ENCODE data around the gene HNRNPAB.
"Not testable (repeated sequence)": the region's sequence is repeated elsewhere in the genome, so short reads cannot be mapped to it uniquely, and the experiment has no call there.

HNRNPAB gene

DNA sequence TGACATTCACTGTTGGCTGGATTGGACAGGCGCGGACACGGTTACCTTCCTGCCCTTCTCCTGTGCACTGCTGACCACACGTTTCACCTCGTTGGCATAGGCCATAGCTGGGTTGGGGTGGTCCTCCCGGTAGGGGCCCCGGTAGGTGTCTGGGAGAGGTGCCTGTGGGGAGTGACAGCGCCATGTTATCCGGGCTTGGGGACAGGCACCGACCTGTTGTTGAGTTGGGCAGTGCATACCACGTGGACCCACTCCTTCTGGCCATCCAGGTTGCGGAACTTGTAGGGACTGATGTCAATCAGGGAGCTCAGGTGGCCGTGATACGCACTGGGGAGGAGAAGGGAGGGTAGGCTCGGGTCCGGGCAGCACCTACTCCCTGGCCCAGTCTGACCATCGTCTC is 20.1 kb downstream of the HNRNPAB start:
- H3K4me3 ChIP-seq (ENCODE audit: low read length): no peak overlapping the region
- DNase-seq (ENCODE audit: low read depth, low spot score): no peak

DNA sequence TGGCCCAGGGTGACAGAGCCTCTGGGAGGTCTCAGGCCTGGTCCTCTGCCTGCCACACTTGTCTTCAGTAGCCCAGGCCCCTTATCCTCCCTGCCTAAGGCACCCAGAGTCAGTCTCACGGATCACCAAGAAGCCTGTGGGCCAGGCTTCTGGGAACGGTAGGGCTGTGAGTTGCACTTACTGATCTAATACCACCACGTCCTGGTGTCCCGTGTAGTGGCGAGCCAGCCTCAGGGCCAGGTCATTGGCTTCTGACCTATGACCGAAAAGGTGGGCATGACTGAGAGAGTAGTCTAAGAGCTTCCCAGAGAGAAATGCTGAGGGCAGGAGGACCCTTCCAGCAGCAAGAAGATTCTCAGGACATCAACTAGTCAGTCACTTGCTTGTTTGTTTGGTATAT is 20.8 kb downstream of the HNRNPAB start:
- H3K4me3 ChIP-seq (ENCODE audit: low read length): no peak overlapping the region
- no peak for DNase-seq (ENCODE audit: low read depth, low spot score)

DNA sequence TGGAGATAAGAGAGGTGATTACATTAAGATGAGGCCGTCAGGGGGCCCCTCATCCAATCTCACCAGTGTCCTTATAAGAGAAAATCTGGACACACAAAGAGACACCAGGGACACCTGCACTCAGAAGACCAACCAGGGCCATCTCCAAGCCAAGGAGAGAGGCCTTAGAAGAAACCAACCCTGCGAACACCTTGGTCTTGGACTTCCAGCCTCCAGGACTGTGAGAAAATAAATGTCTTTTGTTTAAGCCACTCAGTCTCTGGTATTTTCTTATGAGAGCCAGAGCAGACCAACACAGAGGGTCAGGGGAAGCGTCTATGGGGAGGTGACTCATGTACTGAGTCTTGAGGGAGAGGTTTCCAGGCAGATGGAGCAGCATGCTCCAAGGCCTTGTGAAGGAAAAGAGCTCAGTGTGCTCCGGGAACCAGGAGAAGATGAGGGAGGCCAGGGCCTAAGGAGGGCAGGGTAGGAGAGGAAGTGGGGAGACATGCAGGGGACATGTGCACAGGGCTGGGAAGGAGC is 22.9 kb downstream of the HNRNPAB start:
- DNase-seq (ENCODE audit: low read depth, low spot score): no peak
- no peak overlapping the region for H3K4me3 ChIP-seq (ENCODE audit: low read length)

DNA sequence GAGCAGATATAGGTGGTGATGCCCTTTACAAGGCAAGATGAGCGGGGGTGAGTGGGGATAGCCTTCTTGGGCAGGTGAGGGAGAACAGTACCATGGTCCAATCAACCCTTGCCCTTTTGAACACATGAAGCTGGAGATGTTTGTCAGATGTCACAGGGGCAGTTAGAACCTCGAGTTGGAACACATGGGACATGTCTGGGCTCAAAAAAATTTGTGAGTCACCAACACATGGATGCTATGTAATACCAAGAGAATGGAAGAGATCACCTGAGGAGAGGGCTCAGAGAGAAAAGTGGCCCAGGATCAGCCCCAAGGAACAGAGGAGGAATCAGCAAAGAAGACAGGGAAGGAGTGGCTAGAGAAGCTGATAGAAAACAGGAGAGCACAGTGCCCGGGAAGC is 23.6 kb downstream of the HNRNPAB start:
- H3K4me3 ChIP-seq (ENCODE audit: low read length): no peak overlapping the region
- no peak for DNase-seq (ENCODE audit: low read depth, low spot score)

DNA sequence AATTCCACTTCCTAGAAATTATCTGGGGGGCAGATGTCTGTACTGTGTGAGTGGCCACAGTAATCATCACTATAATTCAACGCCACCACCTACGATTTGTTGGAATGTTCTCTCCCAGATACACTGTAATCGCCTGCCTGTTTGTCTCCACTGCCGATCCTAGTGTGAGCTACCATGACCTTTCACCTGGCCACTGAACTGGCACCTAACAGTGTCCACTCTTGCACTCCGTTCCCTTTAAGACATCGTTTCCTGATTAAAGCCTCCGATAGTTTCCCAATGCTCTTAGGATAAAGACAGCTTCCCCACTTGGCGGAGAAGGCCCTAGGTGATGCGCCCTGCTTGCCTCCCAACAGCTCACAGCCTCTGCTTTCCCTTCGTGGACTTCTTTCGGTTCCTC is 24.3 kb downstream of the HNRNPAB start:
- DNase-seq (ENCODE audit: low read depth, low spot score): no peak

DNA sequence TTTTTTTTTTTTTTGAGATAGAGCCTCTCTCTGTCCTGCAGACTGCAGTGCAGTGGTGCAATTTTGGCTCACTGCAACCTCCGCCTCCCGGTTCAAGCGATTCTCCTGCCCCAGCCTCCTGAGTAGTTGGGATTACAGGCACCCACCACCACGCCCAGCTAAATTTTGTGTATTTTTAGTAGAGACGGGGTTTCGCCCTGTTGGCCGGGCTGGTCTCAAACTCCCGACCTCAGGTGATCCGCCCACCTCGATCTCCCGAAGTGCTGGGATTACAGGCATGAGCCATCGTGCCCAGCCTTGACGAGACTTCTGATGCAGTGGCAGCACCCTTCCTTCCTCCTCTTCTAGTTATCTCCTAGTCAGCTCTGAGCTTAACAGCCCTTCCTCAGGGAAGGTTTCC is 24.8 kb downstream of the HNRNPAB start:
- not testable (repeated sequence) for DNase-seq (ENCODE audit: low read depth, low spot score); H3K4me3 ChIP-seq (ENCODE audit: low read length)

More for the DNA sequence above, 24.3 kb downstream of the HNRNPAB start:
- no peak overlapping the region for H3K4me3 ChIP-seq (ENCODE audit: low read length)

DNA sequence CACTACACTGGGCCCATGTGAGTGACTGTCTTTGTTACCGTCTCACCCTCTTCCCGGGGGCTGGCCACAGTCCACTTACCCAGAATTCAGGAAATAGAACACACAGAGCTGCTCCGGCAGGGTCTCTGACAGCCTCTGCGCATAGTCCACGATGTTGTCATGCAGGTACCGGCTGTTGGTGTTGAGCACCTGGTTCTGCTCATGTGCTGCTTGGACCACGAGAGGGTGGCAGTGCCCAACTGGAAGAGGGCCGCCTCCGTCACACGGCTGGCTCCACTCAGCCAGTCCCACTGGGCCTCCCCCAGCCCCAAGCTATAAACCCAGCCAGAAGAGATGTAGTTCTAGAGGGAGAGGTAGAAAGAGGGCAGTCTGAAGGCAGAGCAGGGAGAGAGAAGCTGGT is 25.5 kb downstream of the HNRNPAB start:
- no peak for DNase-seq (ENCODE audit: low read depth, low spot score)
- no peak overlapping the region for H3K4me3 ChIP-seq (ENCODE audit: low read length)

DNA sequence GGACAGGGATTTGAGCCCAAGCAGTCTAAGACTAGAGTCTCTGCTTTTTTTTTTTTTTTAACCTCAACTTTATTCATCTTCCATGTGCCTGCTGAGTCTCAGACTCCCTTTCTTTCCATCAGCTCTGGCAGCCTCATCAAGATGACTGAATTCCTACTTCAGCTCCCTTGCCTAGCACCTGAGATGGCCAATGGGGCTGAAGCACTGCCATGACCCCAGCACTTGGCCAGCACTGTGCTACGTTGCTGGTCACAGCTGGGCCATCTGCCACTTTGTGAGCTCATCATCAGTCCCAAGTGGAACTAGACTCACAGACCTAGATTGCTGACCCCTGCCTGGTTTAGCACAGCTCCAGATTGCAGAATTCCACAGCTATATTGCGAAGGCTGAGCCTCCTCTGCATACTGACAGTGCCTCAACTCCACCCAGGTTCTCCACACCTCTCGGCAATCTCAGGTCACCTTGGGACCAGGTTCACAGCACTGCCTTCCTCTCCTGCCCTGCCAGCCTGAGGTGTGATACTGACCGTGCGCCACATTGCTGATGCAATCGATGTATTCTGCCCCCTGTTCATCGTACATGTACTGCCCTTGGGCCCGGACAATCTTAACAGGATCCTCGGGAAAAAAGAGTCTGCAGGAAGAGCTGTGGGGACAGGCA is 26.7 kb downstream of the HNRNPAB start:
- no peak for DNase-seq (ENCODE audit: low read depth, low spot score)
- peak overlapping the region; percentile 94 for H3K4me3 ChIP-seq (ENCODE audit: low read length)

DNA sequence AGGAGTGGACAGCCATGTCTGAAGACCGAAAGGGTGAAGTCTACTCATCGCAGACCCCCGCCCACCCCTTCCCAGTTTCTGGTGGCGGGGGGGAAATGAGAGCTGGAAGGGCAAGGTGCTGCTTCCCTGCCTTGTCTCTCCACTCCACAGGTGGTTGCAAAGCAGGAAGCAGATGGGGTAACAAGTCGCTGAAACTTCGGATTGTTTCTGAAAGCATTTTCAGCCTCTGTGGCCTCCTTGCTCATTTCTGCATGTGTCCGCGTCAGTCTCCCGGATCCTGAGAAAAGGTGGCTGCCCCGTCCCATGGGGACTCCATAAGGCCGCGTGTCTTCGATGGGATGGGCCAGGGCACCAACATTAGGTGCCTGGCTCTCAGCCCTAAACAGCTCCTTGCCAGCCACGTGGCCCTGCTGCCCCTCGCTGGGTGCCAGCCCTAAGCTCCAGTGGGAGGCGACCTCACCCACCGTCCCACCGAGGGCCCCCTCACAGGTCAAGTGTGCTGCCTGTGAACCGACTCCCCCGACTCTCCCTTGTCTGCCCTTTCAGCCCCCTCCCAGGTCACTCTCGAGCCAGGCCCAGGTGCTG is 27.3 kb downstream of the HNRNPAB start:
- no peak for DNase-seq (ENCODE audit: low read depth, low spot score)
- H3K4me3 ChIP-seq (ENCODE audit: low read length): peak overlapping the region; percentile 94

DNA sequence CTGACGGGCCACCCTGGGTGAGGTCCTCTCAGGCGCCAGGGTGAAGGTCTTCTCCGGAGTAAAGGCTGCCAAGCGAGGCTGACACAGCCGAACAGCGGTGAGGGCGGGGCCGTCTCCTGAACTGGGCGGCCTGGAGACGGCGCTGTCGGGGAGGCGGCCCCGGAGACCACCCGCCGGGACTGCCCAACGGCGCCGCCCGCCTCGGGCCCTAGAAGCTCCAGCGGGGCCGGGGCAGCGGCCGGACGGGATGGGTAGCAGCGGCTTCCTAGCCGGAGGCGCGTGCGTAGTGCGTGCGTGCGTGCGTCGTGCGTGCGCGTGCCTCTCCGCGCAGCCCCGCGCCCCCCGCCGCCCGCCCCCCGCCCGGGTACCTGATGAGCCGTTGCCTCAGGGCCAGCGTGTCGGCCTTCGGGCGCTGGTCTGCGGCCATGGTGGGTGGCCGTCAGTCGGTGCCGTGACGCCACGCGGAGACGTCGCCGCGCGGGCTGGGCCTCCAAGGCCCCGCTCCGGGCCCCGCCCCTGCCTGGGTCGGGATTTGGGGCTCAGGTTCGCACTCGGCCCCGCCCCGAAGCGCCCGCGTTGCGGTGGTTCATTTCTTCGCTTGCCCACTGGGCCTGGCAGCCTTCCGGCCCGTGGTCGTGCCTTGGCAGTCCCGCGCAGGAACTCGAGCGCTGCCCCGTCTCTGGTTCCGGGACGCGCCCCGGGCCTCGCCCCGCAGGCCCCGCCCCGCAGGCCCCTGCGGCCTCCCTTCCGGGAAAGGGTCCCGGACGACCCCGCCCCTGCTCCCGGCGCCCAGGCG is 28.0 kb downstream of the HNRNPAB start, which contains the start of gene PHYKPL:
Gene PHYKPL (minus strand): TSS at position 679 of the 796 bp plus-strand sequence. CDS start 252 bp downstream, at position 427.
- DNase-seq (ENCODE audit: low read depth, low spot score): peak; percentile 44
- peak within 1 kb of the TSS; percentile 94 for H3K4me3 ChIP-seq (ENCODE audit: low read length)

DNA sequence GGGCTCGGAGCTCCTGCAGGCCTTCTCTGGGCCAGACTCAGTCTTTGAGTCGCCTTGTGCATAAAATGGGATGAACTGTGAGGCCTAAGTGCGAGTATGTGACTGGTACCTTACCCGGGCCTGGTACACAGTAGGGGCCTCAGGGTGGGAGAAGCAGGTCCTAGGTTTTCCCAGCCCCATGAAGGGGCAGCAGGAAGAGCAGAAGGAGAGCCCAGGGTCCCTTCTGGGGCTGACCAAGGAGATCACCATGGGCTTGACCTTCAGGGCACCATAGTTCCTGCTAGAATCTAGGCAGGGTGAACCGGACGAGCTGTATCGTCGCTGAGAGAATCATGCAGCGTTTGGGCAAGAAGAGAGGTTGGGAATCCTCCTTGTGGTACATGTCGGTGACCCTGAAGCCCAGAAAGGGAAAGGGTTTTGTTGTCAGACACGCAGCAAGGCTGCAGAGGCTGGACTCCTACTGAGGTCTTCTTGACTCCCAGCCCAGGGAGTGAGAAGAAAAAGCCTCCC is 28.6 kb downstream of the HNRNPAB start:
- DNase-seq (ENCODE audit: low read depth, low spot score): no peak
- H3K4me3 ChIP-seq (ENCODE audit: low read length): peak overlapping the region; percentile 94

DNA sequence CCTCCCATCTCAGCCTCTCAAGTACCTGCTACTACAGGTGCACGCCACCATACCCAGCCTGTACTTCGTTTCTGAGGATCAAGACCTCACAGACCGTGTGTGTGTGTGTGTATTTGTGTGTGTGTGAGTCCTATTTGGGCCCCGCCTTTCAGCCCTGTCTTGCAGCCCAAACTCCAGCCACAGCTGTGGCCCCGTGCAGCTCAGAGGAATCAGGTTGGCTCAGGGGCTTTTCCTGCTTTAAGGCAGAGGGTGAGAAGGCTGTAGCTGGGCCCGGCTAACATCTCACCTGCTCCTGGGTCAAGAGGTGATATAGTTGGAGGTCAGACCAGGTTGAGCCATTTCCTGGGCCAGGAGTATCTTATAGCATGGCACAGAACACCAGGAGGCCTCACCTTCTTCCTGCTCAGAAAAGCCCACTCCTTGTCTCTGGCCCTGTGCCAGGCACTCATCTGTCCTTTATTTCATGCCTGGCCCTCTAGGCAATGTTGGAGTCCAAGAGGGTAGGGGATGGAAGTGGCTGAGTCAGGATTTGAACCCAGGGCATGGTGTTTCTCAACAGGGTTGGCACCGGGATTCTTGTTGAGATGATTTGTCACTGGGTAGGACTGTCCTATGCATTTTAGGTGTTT is 29.9 kb downstream of the HNRNPAB start:
- no peak overlapping the region for H3K4me3 ChIP-seq (ENCODE audit: low read length)
- DNase-seq (ENCODE audit: low read depth, low spot score): no peak

DNA sequence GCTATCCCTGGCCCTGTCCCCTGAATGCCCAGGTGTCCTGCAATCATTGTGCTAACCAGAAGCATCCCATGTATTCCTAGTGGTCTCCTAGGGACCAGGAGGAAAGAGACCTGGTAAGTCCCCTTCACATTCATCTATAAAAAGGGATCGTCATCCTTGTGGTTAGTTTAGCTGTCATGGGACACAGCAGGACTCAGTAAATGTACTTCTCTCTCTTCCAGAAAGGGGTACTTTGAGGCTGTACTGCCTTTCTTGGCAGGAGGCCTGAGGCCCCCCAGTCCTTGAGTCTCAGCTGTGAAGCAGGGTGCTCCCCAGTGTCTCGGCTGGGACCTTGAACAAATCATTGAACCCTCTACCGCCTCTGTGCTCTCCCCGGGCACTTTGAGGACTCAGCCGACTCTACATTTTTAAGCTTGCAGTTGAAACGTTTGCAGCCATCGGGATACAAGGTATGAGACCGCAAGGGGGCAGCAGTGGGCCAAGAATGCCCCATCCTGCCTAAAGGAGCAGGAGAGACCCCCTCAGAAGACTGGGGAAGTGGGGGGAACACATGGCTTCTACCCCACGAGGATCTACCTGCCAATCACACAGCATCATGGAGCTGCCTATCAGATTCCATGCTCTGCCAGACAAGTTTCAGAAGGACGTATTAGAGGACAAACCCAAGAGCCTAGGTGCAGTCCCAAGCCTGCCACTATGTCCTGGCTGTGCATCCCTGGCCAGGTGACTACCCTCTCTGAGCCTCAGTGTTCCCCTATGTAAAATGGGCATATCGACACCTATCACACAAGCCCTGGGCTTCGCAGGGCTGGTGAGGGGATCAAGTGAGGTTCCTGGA is 30.6 kb downstream of the HNRNPAB start:
- no peak overlapping the region for H3K4me3 ChIP-seq (ENCODE audit: low read length)
- peak; percentile 75 for DNase-seq (ENCODE audit: low read depth, low spot score)

DNA sequence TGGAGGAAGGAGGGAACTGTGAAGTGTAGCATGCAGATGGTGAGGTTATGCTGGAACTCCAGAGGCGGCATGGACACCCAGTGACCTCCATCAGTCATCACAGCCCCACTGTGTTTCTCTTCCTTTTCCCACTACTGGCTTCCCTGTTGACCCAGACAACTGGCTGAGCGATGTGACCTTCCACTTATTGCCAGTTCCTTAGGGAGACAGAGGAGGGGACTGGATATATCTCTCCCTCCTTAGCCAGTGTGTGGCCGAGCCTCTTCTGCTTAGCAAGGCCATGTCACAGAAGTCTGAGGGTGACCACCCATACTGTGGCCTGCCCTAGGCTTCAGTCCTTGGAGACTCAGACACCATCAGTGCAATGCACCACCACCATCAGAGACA is 31.2 kb downstream of the HNRNPAB start:
- no peak overlapping the region for H3K4me3 ChIP-seq (ENCODE audit: low read length)
- DNase-seq (ENCODE audit: low read depth, low spot score): no peak

DNA sequence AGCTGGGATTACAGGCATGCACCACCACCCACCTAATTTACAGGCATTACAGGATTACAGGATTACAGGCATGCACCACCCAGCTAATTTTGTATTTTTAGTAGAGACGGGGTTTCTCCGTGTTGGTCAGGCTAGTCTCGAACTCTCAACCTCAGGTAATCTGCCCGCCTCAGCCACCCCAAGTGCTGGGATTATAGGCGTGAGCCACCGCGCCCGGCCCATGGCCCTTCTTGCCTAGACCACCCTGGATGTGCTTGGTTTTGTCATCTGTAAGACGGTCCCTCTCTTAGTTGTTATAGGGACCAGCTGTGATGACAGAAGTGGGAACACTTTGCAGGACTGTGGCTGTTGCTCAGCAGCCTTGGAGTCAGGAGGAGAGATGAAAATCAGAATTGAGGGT is 31.8 kb downstream of the HNRNPAB start:
- no peak for DNase-seq (ENCODE audit: low read depth, low spot score)
- no peak overlapping the region for H3K4me3 ChIP-seq (ENCODE audit: low read length)

DNA sequence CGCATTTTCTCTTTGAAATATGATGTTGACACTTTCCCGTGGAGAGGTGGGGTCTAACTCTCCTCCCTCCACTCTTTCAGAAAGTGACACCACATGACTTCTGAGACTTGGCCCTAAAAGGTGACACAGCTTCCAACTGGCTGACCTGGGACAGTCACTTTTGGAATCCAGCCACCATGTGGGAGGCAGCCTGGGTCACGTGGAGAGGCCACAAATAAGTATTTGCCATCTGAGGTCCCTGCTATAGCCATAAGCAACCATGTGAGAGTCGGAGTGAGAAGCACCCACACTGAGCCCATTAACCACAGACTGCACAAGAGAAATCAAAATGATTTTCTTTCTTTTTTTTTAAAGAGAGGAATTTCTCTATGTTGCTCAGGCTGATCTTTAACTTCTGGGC is 32.3 kb downstream of the HNRNPAB start:
- H3K4me3 ChIP-seq (ENCODE audit: low read length): no peak overlapping the region
- no peak for DNase-seq (ENCODE audit: low read depth, low spot score)

DNA sequence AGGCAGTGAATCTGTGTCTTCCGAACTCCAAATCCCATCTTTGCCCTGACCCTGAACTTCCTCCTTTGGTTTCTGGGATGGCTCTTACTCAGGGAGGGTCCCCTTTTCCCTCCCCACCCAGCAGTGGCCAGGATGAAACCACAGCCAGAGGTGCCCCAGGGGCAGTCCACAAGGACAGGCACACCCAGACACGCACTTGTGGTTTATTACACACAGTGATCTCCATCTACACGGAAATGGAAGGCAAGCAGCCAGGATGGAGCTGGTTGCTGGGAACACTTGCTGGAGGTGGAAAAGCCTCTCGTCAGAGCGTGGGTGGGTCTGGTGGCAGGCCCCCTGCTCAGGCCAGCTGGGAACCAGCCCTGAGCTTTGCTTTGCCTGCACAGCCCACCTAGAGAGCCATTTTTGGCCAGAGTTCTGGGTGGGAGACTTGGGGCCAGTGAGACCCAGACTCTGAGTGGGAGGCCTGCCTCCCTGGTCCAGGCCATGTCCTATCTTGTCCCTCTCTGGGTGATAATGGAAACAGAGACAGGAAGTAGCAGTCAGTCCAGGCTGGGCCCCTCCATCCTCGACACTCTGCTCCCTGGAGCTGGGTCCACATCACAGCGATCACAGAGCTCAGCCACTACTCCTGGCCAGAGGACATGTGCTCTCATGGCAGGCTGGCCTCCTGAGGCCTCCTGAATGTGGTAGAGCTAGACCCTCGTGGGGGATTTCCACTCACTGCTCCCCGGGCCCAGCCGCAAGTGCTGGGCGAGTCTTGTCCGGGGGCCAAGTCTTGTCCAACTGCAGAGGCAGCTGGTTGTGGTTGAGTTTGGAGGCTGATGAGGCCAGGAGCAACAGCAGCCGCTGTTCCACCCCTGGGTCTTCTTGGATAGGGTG is 33.3 kb downstream of the HNRNPAB start:
- no peak overlapping the region for H3K4me3 ChIP-seq (ENCODE audit: low read length)
- DNase-seq (ENCODE audit: low read depth, low spot score): no peak

DNA sequence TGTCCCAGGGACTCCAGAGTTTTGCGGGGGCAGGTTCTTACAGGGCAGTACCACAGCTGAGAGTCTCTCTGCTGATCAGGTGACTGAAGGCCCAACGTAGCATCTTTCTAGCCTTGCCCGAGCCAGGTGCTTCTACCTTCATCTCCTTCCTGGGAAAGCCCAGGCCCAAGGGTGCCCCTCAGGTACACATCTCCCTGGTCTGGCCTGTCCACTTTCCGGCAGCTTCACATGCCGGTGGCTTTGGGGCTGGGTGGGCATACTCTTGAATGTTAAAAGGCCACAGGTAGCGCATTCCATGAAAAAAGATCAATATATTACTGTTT is 33.9 kb downstream of the HNRNPAB start:
- DNase-seq (ENCODE audit: low read depth, low spot score): no peak
- H3K4me3 ChIP-seq (ENCODE audit: low read length): no peak overlapping the region

All from Jurkat, Clone E6-1 (cell line).